T follicular helper cell (primary cell): ENCODE results near the gene PLA2G10.
"Not testable (repeated sequence)": the region's sequence is repeated elsewhere in the genome, so short reads cannot be mapped to it uniquely, and the experiment has no call there.

Experiments
- DNase-seq: peaks from one replicate; pipeline ENCODE4 v3.0.0-alpha.2; 2020; ENCODE audit warnings: low read depth

PLA2G10 gene

GRCh38 chr16:14667347-14668266 lies 26.5 kb downstream of the PLA2G10 start:
- no peak for DNase-seq

GRCh38 chr16:14658063-14658462 lies 36.0 kb downstream of the PLA2G10 start:
- DNase-seq, result no peak

GRCh38 chr16:14652726-14653125 lies 41.4 kb downstream of the PLA2G10 start:
- no peak for DNase-seq

GRCh38 chr16:14650629-14651028 lies 43.5 kb downstream of the PLA2G10 start:
- DNase-seq, result no peak

- DNase-seq, result no peak
Observed at GRCh38 chr16:14649816-14650215, 44.3 kb downstream of the PLA2G10 start.

- DNase-seq, result no peak
Observed at GRCh38 chr16:14641926-14642325, 52.2 kb downstream of the PLA2G10 start.

GRCh38 chr16:14641206-14641605 lies 52.9 kb downstream of the PLA2G10 start:
- no peak for DNase-seq

GRCh38 chr16:14640538-14640937 lies 53.6 kb downstream of the PLA2G10 start:
- DNase-seq, result no peak

GRCh38 chr16:14636951-14637240 lies 57.2 kb downstream of the PLA2G10 start:
- DNase-seq, result not testable (repeated sequence)

- not testable (repeated sequence) for DNase-seq
Observed at GRCh38 chr16:14636179-14636950, 57.7 kb downstream of the PLA2G10 start.

- no peak for DNase-seq
Observed at GRCh38 chr16:14635395-14636165, 58.5 kb downstream of the PLA2G10 start.

GRCh38 chr16:14634389-14634725 lies 59.8 kb downstream of the PLA2G10 start:
- no peak for DNase-seq

- peak; percentile 98 for DNase-seq
Observed at GRCh38 chr16:14632693-14633569, 61.2 kb downstream of the PLA2G10 start, which contains the start of gene BFAR. Gene BFAR, plus strand, starts transcription at chr16:14632951. Its CDS starts 11,396 bp downstream, at chr16:14644347.

- not testable (repeated sequence) for DNase-seq
Observed at GRCh38 chr16:14630620-14631330, 63.3 kb downstream of the PLA2G10 start.

GRCh38 chr16:14629919-14630619 lies 64.0 kb downstream of the PLA2G10 start, which contains the start of gene PARN:
Gene PARN, minus strand, starts transcription at chr16:14630260. Its CDS starts 135 bp downstream, at chr16:14630125.
- peak; percentile 96 for DNase-seq

GRCh38 chr16:14629612-14629918 lies 64.5 kb downstream of the PLA2G10 start:
- DNase-seq, result no peak

GRCh38 chr16:14628806-14629611 lies 65.1 kb downstream of the PLA2G10 start:
- no peak for DNase-seq

GRCh38 chr16:14627078-14627477 lies 67.0 kb downstream of the PLA2G10 start:
- DNase-seq, result no peak
